RKO (cell line): ENCODE results near the gene DRC7.

Experiments
- DNase-seq: peaks from one replicate; pipeline ENCODE4 v3.0.0-alpha.2; 2016; ENCODE audit warnings: low spot score

The DRC7 gene

GRCh38 chr16:57694725-57695679 lies at the start of gene DRC7:
Gene DRC7 (plus strand): TSS chr16:57694806. CDS start chr16:57697950, 3,144 bp downstream.
- DNase-seq, result peak; percentile 40

- DNase-seq, result no peak
Measured at GRCh38 chr16:57645169-57645568, 49.4 kb upstream of the DRC7 start.

- no peak for DNase-seq
Measured at GRCh38 chr16:57645691-57646387, 48.8 kb upstream of the DRC7 start.

- DNase-seq, result no peak
Measured at GRCh38 chr16:57646388-57647039, 48.1 kb upstream of the DRC7 start.

- no peak for DNase-seq
Measured at GRCh38 chr16:57647136-57647875, 47.3 kb upstream of the DRC7 start.

- DNase-seq, result no peak
Measured at GRCh38 chr16:57648125-57648524, 46.5 kb upstream of the DRC7 start.

- DNase-seq, result peak; percentile 74
Measured at GRCh38 chr16:57648581-57649442, 45.8 kb upstream of the DRC7 start.

GRCh38 chr16:57649443-57649751 lies 45.2 kb upstream of the DRC7 start:
- DNase-seq, result no peak

GRCh38 chr16:57649846-57650245 lies 44.8 kb upstream of the DRC7 start:
- DNase-seq, result no peak

- DNase-seq, result no peak
Measured at GRCh38 chr16:57651344-57652333, 43.0 kb upstream of the DRC7 start.

GRCh38 chr16:57652695-57653471 lies 41.7 kb upstream of the DRC7 start:
- DNase-seq, result no peak

GRCh38 chr16:57653936-57654335 lies 40.7 kb upstream of the DRC7 start:
- no peak for DNase-seq

- no peak for DNase-seq
Measured at GRCh38 chr16:57656342-57656955, 38.2 kb upstream of the DRC7 start.

- DNase-seq, result no peak
Measured at GRCh38 chr16:57657228-57657627, 37.4 kb upstream of the DRC7 start.

GRCh38 chr16:57658130-57658877 lies 36.3 kb upstream of the DRC7 start:
- DNase-seq, result no peak

- DNase-seq, result no peak
Measured at GRCh38 chr16:57658878-57659674, 35.5 kb upstream of the DRC7 start.
